ENCODE data around the gene PRR33. TPM values are rescaled to one million over a fixed set of nuclear protein-coding genes. Genes with fewer than 3 reads are reported as not detected.

The PRR33 gene
- total and polyA plus RNA-seq, 10 of the 15 experiments (the other 5 are each of a cell fraction or from before 2014, with no cell fraction given) = 0.02 to 1.0 (median 0.38) TPM; not detected in 6

GRCh38 chr11:1839924-1840779, 51.5 kb downstream of the PRR33 start:
- no peaks in the 10 kb centered on the region for H4K20me1 ChIP-seq (ENCODE audit: control insufficient read depth, insufficient read depth)
- ChIA-PET RAD21 (ENCODE audit: unreplicated experiment) (interaction anchor here (2.0 kb wide), 2 partner anchors 10 to 161 kb away, joined by 10 to 12 read pairs; no protein-coding TSS in a partner anchor), SMC1A (ENCODE audit: uncharacterized antibody, unreplicated experiment) (interaction anchor here (0.7 to 1.4 kb wide), 2 partner anchors 16 to 141 kb away, joined by 3 read pairs; no protein-coding TSS in a partner anchor), POLR2A (interaction anchor here (0.6 to 1.0 kb wide), 2 partner anchors 10 to 298 kb away, joined by 4 to 6 read pairs; no protein-coding TSS in a partner anchor), CTCF (interaction anchor here (0.9 to 1.0 kb wide), 2 partner anchors 8 to 10 kb away, joined by 3 to 4 read pairs; no protein-coding TSS in a partner anchor)
- FAIRE-seq (peak; percentile 73), ATAC-seq (peak; percentile 68), DNase-seq (ENCODE audit: low read depth, low spot score) (no peak)
- H3K27me3 ChIP-seq (replicated peaks in 1 of 2; ENCODE audit: control insufficient read depth in 2 of 2, insufficient read depth in 2 of 2, low read length in 1 of 2) = no peaks in the 10 kb centered on the region; a peak in 1 of 4 replicates
- H3K79me2 ChIP-seq (ENCODE audit: control insufficient read depth, insufficient read depth, low read length) = no peaks in the 10 kb centered on the region
- peak overlapping the region; percentile 44; the same call in 1 of the 2 replicates for H3K4me2 ChIP-seq (ENCODE audit: control insufficient read depth, insufficient read depth)
- WGBS (ENCODE audit: insufficient coverage, insufficient replicate concordance, low lambda C conversion rate, missing lambda C conversion rate) = 32% methylated on average over 15 of the region's 26 CpGs
- H3K9ac ChIP-seq (ENCODE audit: control insufficient read depth, insufficient read depth, low read length) = no peak overlapping the region
- no peaks in the 10 kb centered on the region for H3K36me3 ChIP-seq (ENCODE audit: control insufficient read depth in 2 of 2, insufficient read depth in 2 of 2, low read length in 1 of 2)
- intact Hi-C loops (cut with micrococcal nuclease; ENCODE audit: unreplicated experiment) (loop anchor here (2.0 to 5.0 kb wide), 2 partner anchors 47 to 79 kb away; partner anchors contain the start of gene TNNT3), in situ Hi-C loops (cut with MboI) (no loop called here)
- peaks cover 28% of the 10 kb centered on the region for H3K4me1 ChIP-seq (ENCODE audit: control insufficient read depth, insufficient read depth, low read length)
- H3K27ac ChIP-seq (ENCODE audit: control insufficient read depth, insufficient read depth) = no peak overlapping the region
- no TSS peak for BruUV-seq (replicated peaks)
- H2AFZ ChIP-seq (ENCODE audit: control insufficient read depth, low read depth, low read length) = no peak overlapping the region
- peak overlapping the region; percentile 16; the same call in 1 of the 2 replicates for H3K4me3 ChIP-seq
- no peaks in the 10 kb centered on the region for H3K9me3 ChIP-seq (replicated peaks; ENCODE audit: control insufficient read depth, insufficient read depth, low read length)
- TF ChIP-seq FOS (IDR thresholded peaks at IDR 0.05; ENCODE audit: borderline replicate concordance, extremely low read depth, insufficient read length) = no peak
- no peak for TF ChIP-seq ZNF207 (IDR thresholded peaks at IDR 0.05; ENCODE audit: borderline replicate concordance)
- TF ChIP-seq NFYB (IDR thresholded peaks at IDR 0.05; ENCODE audit: insufficient read depth, low read depth, low read length) = no peak
- no peak for TF ChIP-seq CUX1 (IDR thresholded peaks at IDR 0.05; ENCODE audit: insufficient replicate concordance, low read depth, low read length)
- TF ChIP-seq MAX (IDR thresholded peaks at IDR 0.05; ENCODE audit: low read depth, low read length) = no peak
- no peak for TF ChIP-seq SMC3 (IDR thresholded peaks at IDR 0.05; ENCODE audit: borderline replicate concordance, low read length)
- 0 out of 2 replicates have a peak, but pooled peaks have one; percentile 14 for TF ChIP-seq ATF7 (IDR thresholded peaks at IDR 0.05; ENCODE audit: low read depth)
- no peak for TF ChIP-seq MEF2A (IDR thresholded peaks at IDR 0.05; ENCODE audit: insufficient read depth, low read depth, low read length)
- peak; percentile 33; the same call in 1 of the 2 replicates for TF ChIP-seq MTA2 (IDR thresholded peaks at IDR 0.05; ENCODE audit: low read depth)
- no peak for TF ChIP-seq FOXM1 (IDR thresholded peaks at IDR 0.05; ENCODE audit: low read depth, low read length)
- TF ChIP-seq SIN3A (IDR thresholded peaks at IDR 0.05; ENCODE audit: low read depth, low read length) = no peak
- no peak for TF ChIP-seq REST (IDR thresholded peaks at IDR 0.05; ENCODE audit: low read depth, low read length)
- no peak for TF ChIP-seq SP1 (IDR thresholded peaks at IDR 0.05; ENCODE audit: low read depth, low read length)
